GM21447 (cell line): ENCODE results near the gene NME3.

Experiments
- ATAC-seq: cut with Tn5 transposase; IDR thresholded peaks from one replicate; pipeline ENCODE4 v1.9.1; 2021; ENCODE audit not compliant: unreplicated experiment

NME3 gene

GRCh38 chr16:1794221-1794871 lies 23.0 kb upstream of the NME3 start:
- ATAC-seq: no peak

DNA sequence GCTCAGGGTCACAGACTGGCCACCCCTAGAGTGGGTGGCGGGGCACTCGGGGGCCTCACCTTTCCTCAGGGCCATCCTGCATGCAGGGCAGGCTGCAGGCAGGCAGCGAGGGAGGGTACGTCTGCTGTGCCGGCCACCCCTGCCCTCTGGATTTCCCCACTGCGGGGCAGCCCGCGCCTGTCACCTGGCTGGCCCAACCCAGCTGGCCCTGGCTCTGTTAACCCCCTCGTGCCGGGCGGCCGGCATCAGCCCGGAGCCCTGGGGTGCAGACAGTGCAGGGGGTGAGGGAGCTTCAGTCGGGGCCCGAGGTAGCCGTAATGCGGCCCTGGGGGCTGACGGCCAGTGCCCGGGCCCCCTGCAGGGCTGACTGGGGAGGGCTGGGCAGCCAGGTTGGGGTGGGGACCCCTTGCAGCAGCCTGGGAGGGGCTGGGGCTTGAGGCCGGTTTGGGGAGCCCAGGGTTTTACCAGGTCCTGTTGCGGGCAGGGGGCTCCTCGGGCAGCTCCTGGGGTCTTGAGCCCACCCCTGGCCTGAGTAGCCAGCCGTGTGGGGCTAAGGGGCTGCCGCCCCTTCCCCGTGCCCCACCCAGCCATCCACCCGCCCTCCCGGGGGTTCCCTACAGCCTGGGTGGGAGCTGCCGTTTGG lies 22.4 kb upstream of the NME3 start, which contains the start of gene IGFALS:
Gene IGFALS, minus strand, starts transcription at position 128 of the 643 bp plus-strand sequence. Its CDS starts 53 bp downstream, at position 75.
- ATAC-seq: no peak

- ATAC-seq: no peak
These were observed 21.7 kb upstream of the NME3 start for GRCh38 chr16:1792836-1793577.

DNA sequence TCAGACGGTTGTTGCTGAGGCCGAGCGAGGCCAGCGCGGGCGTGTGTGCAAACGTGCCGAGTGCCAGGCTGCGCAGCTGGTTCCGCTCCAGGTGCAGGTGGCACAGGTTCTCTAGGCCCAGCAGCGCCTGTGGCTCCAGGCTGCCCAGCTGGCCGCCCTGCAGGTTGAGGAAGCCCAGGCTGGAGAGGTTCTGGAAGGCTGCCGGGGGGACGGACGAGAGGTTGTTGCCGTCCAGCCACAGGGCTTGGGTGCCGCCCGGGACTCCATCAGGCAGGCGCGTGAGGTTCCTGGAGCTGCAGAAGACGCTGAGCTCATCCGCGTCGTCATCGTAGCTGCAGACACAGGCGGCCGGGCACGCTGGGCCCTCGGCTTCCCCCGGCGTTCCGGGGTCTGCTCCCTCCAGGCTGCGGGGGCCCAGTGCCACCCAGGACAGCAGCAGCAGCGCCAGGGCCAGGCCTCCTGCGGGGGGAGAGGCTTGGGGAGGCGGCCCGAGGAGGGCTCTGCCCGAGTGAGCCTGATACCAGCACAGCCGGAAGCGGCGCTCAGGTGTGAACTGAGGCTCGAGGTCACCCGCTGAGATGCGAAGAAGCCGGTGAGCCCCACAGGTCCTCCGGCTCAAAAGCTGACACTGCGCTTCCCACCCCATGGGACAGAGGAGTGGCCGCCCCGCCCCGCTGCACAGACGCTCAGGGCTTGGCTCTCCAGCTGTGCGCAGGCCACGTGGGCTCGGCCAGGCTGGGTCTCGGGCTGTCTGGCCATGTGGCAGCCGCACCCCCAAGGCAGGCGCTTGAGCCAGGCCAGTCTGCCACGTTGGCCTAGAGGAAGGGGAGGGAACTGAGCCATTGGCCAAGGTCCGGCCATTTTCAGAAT lies 20.8 kb upstream of the NME3 start:
- no peak for ATAC-seq

DNA sequence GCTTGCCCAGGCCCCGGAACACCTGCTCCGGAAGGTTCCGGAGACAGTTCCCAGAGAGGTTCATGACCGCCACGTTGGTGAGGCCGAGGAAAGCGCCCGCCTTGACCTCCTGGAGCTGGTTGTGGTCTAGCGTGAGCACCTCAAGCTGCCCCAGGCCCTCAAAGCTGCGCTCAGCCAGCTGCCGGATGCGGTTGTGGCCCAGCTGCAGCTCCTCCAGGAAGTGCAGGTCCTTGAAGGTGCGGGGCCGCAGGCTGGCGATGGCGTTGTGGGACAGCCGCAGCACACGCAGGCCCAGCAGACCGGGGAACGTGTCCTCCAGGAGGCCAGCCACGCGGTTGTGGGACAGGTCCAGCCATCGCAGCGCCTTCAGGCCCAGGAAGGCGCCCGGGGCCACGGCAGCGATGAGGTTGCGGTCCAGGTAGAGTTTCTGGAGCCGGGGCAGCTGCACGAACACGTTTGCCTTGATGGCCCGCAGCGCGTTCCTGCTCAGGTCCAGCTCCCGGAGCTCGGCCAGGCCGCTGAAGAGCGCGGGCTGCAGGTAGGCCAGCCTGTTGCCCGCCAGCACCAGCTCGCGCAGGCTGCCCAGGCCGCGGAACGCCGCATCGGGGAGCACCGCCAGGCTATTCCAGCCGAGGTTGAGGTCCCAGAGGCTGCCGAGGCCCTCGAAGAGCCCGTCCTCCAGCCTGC lies 20.1 kb upstream of the NME3 start:
- no peak for ATAC-seq

- ATAC-seq: no peak
These were observed 19.4 kb upstream of the NME3 start for GRCh38 chr16:1790611-1791255.

DNA sequence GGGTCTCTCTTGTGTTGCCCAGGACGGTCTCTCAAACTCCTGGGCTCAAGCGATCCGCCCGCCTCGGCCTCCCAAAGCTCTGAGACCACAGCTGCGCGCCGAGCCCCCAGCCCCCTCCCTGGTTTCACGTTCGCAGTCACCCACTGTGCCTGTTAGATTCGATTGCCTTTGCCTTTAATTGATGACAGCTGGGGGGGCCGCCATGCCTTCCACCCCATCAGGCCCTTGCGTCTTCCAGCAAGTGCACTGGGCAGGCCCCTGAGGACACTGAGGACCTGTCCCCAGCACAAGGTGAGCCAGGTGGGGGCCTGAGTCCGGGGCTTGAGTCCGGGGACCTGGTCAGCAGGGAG lies 18.9 kb upstream of the NME3 start:
- ATAC-seq: no peak

- ATAC-seq: no peak
These were observed 18.3 kb upstream of the NME3 start for GRCh38 chr16:1789643-1790045.

- ATAC-seq: no peak
These were observed 17.4 kb upstream of the NME3 start for GRCh38 chr16:1788708-1789100.

- no peak for ATAC-seq
These were observed 16.9 kb upstream of the NME3 start for GRCh38 chr16:1788095-1788707.

- no peak for ATAC-seq
These were observed 16.2 kb upstream of the NME3 start for GRCh38 chr16:1787322-1788094.

GRCh38 chr16:1787056-1787321 lies 15.6 kb upstream of the NME3 start:
- no peak for ATAC-seq

GRCh38 chr16:1786242-1787055 lies 15.1 kb upstream of the NME3 start:
- no peak for ATAC-seq

DNA sequence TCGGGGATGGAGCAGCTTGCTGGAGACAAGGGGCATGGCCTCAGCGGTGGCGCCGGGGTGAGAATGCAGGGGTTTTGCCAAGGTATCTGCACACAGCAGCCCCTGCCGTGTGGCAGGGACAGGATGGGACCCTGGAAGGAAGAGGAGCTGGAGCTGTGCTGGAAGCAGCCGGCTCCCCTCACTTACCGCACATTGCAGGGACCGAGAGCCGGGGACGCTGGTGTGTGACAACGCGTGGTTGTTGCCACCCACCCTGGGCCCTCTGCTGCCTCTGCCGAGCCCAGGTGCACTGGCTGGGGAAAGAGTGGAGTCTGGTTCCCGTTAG lies 14.5 kb upstream of the NME3 start:
- no peak for ATAC-seq

DNA sequence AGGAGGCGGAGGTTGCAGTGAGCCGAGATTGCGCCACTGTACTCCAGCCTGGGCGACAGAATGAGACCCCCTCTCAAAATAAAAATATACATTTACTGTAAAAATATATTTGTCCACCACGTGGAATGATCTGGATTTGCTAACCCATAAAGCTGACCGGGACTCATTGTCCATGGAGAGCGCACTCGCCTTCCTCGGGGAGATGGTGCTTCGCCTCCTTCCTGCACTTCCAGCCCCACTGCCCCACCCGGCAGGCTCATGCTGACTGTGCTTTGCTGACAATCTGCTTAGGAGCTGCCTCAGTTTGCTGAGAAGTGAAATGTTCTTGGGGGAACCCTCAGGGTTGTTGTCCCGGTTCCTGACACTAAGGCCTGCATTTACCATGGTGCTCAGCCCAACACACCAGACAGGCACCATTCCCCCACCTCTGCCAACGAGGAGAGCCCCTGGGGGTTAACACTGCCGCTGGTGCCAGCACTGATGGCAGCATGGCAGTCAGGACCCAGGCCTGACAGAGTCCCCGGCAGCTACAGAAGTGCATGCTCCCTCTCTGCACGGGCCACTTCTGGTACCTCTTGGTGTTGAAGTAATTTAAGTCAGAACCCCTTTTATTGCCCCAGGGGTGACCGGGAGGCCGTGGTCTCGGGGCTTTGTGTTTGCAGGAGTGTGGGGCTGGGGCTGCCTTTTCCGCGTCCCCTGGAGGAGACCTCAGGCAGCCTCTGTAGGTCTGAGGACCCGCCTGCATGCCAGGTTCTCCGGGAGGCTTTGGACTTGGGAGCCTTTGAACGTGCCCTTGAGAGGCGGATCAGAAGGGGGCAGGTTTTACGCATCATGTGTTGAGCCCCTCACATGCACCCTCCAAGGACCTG lies 13.9 kb upstream of the NME3 start:
- ATAC-seq: no peak

GRCh38 chr16:1782408-1783264 lies 11.3 kb upstream of the NME3 start, which contains the start of the genes NUBP2 and SPSB3:
Gene NUBP2, plus strand, starts transcription at chr16:1782960. Its CDS starts 61 bp downstream, at chr16:1783021.
Gene SPSB3, minus strand, starts transcription at chr16:1782571. Its CDS starts 1,088 bp downstream, at chr16:1781483.
- peak; percentile 80 for ATAC-seq
